Hematopoietic multipotent progenitor cell treated with erythropoietin and hydrocortisone succinate and interleukin-3 and kit ligand, for 8 days (in vitro differentiated cells): ENCODE measurements around the gene LIMS2.

ENCODE experiments used
- DNase-seq: peaks from one replicate; pipeline ENCODE4 v3.0.0-alpha.2; 2015

LIMS2 gene

GRCh38 chr2:127619203-127619590 lies 56.1 kb downstream of the LIMS2 start:
- DNase-seq: no peak

GRCh38 chr2:127618551-127619202 lies 56.7 kb downstream of the LIMS2 start:
- no peak for DNase-seq

- peak; percentile 20 for DNase-seq
Measured at GRCh38 chr2:127615511-127616166, 59.7 kb downstream of the LIMS2 start.

GRCh38 chr2:127614731-127615130 lies 60.6 kb downstream of the LIMS2 start:
- no peak for DNase-seq

- no peak for DNase-seq
Measured at GRCh38 chr2:127614246-127614645, 61.1 kb downstream of the LIMS2 start.

- no peak for DNase-seq
Measured at GRCh38 chr2:127612111-127612822, 63.1 kb downstream of the LIMS2 start.

- DNase-seq: no peak
Measured at GRCh38 chr2:127611076-127611925, 64.0 kb downstream of the LIMS2 start.

- no peak for DNase-seq
Measured at GRCh38 chr2:127610561-127610960, 64.8 kb downstream of the LIMS2 start.

- no peak for DNase-seq
Measured at GRCh38 chr2:127609818-127610217, 65.5 kb downstream of the LIMS2 start.

- DNase-seq: no peak
Measured at GRCh38 chr2:127609031-127609751, 66.1 kb downstream of the LIMS2 start.

- DNase-seq: no peak
Measured at GRCh38 chr2:127608061-127609030, 67.0 kb downstream of the LIMS2 start.

- DNase-seq: no peak
Measured at GRCh38 chr2:127607399-127607908, 67.9 kb downstream of the LIMS2 start.

- no peak for DNase-seq
Measured at GRCh38 chr2:127606625-127607398, 68.5 kb downstream of the LIMS2 start.

GRCh38 chr2:127605691-127606263 lies 69.6 kb downstream of the LIMS2 start:
- no peak for DNase-seq

- DNase-seq: no peak
Measured at GRCh38 chr2:127604986-127605385, 70.3 kb downstream of the LIMS2 start.

GRCh38 chr2:127599211-127599610 lies 76.1 kb downstream of the LIMS2 start:
- DNase-seq: no peak

GRCh38 chr2:127598711-127599110 lies 76.6 kb downstream of the LIMS2 start:
- DNase-seq: no peak

- DNase-seq: no peak
Measured at GRCh38 chr2:127597984-127598380, 77.3 kb downstream of the LIMS2 start.

- DNase-seq: no peak
Measured at GRCh38 chr2:127597046-127597983, 78.0 kb downstream of the LIMS2 start.
